HG03558 (cell line): ENCODE measurements around the gene KBTBD8.

Source experiments
- ATAC-seq: cut with Tn5 transposase; IDR thresholded peaks from one replicate; pipeline ENCODE4 v1.9.1; 2021; ENCODE audit warnings: moderate number of reproducible peaks; ENCODE audit not compliant: unreplicated experiment; ENCODE audit errors: extremely low read depth

The KBTBD8 gene

GRCh38 chr3:67030785-67031740 is 33.0 kb downstream of the KBTBD8 start:
- peak; percentile 90 for ATAC-seq

GRCh38 chr3:67031986-67032385 is 33.9 kb downstream of the KBTBD8 start:
- ATAC-seq = no peak

GRCh38 chr3:67033079-67033478 is 35.0 kb downstream of the KBTBD8 start:
- ATAC-seq = no peak

- ATAC-seq = no peak
These were observed 36.3 kb downstream of the KBTBD8 start for GRCh38 chr3:67034371-67034770.

GRCh38 chr3:67037615-67038014 is 39.5 kb downstream of the KBTBD8 start:
- no peak for ATAC-seq

GRCh38 chr3:67044295-67044694 is 46.2 kb downstream of the KBTBD8 start:
- no peak for ATAC-seq

- ATAC-seq = no peak
These were observed 46.8 kb downstream of the KBTBD8 start for GRCh38 chr3:67044955-67045354.

- ATAC-seq = no peak
These were observed 47.8 kb downstream of the KBTBD8 start for GRCh38 chr3:67045711-67046465.

- no peak for ATAC-seq
These were observed 48.9 kb downstream of the KBTBD8 start for GRCh38 chr3:67047051-67047450.

GRCh38 chr3:67048067-67048714 is 50.1 kb downstream of the KBTBD8 start:
- peak; percentile 90 for ATAC-seq

- ATAC-seq = peak; percentile 41
These were observed 50.6 kb downstream of the KBTBD8 start for GRCh38 chr3:67048715-67049074.

- no peak for ATAC-seq
These were observed 61.3 kb downstream of the KBTBD8 start for GRCh38 chr3:67059443-67059842.
